AG10803 (cell line): ENCODE measurements around the gene CC2D1A.

Experiments
- DNase-seq: peaks from one replicate; pipeline ENCODE4 v3.0.0; 2010; ENCODE audit warnings: low read depth
- H3K4me3 ChIP-seq: 2 replicates; pipeline ENCODE4 v1.5.1; 2011; ENCODE audit warnings: mild to moderate bottlenecking, low read length, control low read depth
- CTCF ChIP-seq: conservative IDR thresholded peaks from 2 replicates; pipeline ENCODE4 v1.5.1; 2011; ENCODE audit warnings: mild to moderate bottlenecking, low read length, control low read depth, inconsistent platforms

Gene CC2D1A

GRCh38 chr19:13929956-13930355, 24.0 kb downstream of the CC2D1A start:
- no peak for DNase-seq
- H3K4me3 ChIP-seq, result no peak overlapping the region
- TF ChIP-seq CTCF, result no peak

- no peak overlapping the region for H3K4me3 ChIP-seq
- no peak for DNase-seq
- TF ChIP-seq CTCF, result no peak
Observed at GRCh38 chr19:13930402-13930801, 24.4 kb downstream of the CC2D1A start.

- H3K4me3 ChIP-seq, result no peak overlapping the region
- DNase-seq, result no peak
- no peak for TF ChIP-seq CTCF
Observed at GRCh38 chr19:13931391-13932148, 25.6 kb downstream of the CC2D1A start.

- DNase-seq, result no peak
- no peak for TF ChIP-seq CTCF
Observed at GRCh38 chr19:13932149-13932637, 26.2 kb downstream of the CC2D1A start.

GRCh38 chr19:13932911-13933393, 27.0 kb downstream of the CC2D1A start:
- TF ChIP-seq CTCF, result no peak
- no peak overlapping the region for H3K4me3 ChIP-seq
- no peak for DNase-seq

More at GRCh38 chr19:13932149-13932637, 26.2 kb downstream of the CC2D1A start:
- no peak overlapping the region for H3K4me3 ChIP-seq

- no peak for DNase-seq
- no peak overlapping the region for H3K4me3 ChIP-seq
- TF ChIP-seq CTCF, result no peak
Observed at GRCh38 chr19:13934785-13935109, 28.7 kb downstream of the CC2D1A start.
